Measurements from ENCODE around the gene ARID1B.

DNA sequence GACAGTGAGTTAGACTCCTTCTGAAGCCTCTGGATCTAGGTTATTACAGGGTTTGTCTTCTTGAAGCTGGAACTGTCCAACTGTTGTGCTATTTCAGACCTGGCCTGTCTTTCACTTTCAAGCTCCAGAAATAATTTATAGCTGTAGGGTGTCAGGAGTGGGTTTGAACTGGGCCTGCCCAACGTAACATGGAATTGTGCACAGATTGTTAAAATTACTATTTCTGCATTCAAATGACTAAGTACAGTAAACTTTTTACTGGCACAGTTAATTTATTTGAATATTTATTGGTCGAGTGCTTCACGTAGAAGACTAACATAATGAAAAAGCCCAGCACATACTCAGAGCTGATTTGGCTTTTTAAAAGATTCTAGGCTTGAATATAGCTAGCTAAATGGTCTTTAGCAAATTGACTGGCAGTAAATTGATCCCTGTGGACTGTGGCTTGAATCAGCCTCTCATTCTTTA is 74.3 kb downstream of the ARID1B start:
- TF ChIP-seq EZH2 (IDR thresholded peaks at IDR 0.05) (no peak), EZH2phosphoT487 (IDR thresholded peaks at IDR 0.05) (no peak)
- TF ChIP-seq, protein P1, sequence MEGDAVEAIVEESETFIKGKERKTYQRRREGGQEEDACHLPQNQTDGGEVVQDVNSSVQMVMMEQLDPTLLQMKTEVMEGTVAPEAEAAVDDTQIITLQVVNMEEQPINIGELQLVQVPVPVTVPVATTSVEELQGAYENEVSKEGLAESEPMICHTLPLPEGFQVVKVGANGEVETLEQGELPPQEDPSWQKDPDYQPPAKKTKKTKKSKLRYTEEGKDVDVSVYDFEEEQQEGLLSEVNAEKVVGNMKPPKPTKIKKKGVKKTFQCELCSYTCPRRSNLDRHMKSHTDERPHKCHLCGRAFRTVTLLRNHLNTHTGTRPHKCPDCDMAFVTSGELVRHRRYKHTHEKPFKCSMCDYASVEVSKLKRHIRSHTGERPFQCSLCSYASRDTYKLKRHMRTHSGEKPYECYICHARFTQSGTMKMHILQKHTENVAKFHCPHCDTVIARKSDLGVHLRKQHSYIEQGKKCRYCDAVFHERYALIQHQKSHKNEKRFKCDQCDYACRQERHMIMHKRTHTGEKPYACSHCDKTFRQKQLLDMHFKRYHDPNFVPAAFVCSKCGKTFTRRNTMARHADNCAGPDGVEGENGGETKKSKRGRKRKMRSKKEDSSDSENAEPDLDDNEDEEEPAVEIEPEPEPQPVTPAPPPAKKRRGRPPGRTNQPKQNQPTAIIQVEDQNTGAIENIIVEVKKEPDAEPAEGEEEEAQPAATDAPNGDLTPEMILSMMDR (IDR thresholded peaks at IDR 0.05): no peak

Measured in neural progenitor cell (in vitro differentiated cells).